ENCODE results near the gene CYTH1.

CYTH1 gene

GRCh38 chr17:78669256-78669974, 112.7 kb downstream of the CYTH1 start:
- DNase-seq: no peak

GRCh38 chr17:78668847-78669246, 113.2 kb downstream of the CYTH1 start:
- no peak for DNase-seq

GRCh38 chr17:78667741-78668640, 114.1 kb downstream of the CYTH1 start:
- no peak for DNase-seq

- DNase-seq: no peak
Measured at GRCh38 chr17:78667091-78667490, 115.0 kb downstream of the CYTH1 start.

GRCh38 chr17:78665952-78666920, 115.8 kb downstream of the CYTH1 start:
- DNase-seq: peak; percentile 30

GRCh38 chr17:78665387-78665951, 116.6 kb downstream of the CYTH1 start:
- no peak for DNase-seq

- no peak for DNase-seq
Measured at GRCh38 chr17:78664476-78665386, 117.3 kb downstream of the CYTH1 start.

GRCh38 chr17:78661093-78661770, 120.8 kb downstream of the CYTH1 start:
- DNase-seq: no peak

- DNase-seq: no peak
Measured at GRCh38 chr17:78659546-78659945, 122.5 kb downstream of the CYTH1 start.

- no peak for DNase-seq
Measured at GRCh38 chr17:78658281-78658785, 123.7 kb downstream of the CYTH1 start.

- DNase-seq: no peak
Measured at GRCh38 chr17:78655251-78655940, 126.7 kb downstream of the CYTH1 start.

- DNase-seq: no peak
Measured at GRCh38 chr17:78654325-78654724, 127.7 kb downstream of the CYTH1 start.

GRCh38 chr17:78653382-78653781, 128.7 kb downstream of the CYTH1 start:
- no peak for DNase-seq

- no peak for DNase-seq
Measured at GRCh38 chr17:78652913-78653312, 129.2 kb downstream of the CYTH1 start.

GRCh38 chr17:78652024-78652423, 130.0 kb downstream of the CYTH1 start:
- DNase-seq: no peak

- DNase-seq: no peak
Measured at GRCh38 chr17:78651554-78651953, 130.5 kb downstream of the CYTH1 start.

GRCh38 chr17:78650093-78650715, 131.9 kb downstream of the CYTH1 start:
- DNase-seq: no peak

GRCh38 chr17:78648293-78648692, 133.8 kb downstream of the CYTH1 start:
- DNase-seq: no peak

GRCh38 chr17:78647032-78647431, 135.0 kb downstream of the CYTH1 start:
- DNase-seq: no peak

All from stimulated activated CD4-positive, alpha-beta T cell treated with anti-CD3 and anti-CD28 coated beads, Interleukin-12 subunit alpha, Interleukin-12 subunit beta, amount 100 ng/mL, for 4 hours (primary cell).